B cell (primary cell): ENCODE measurements around the gene MOB2.

Experiments
- EZH2 ChIP-seq: IDR thresholded peaks from 2 replicates; pipeline ENCODE4 v1.6.1; 2012; ENCODE audit warnings: borderline replicate concordance, low read depth, mild to moderate bottlenecking, moderate library complexity, low read length; ENCODE audit not compliant: insufficient read depth, poor library complexity, severe bottlenecking
- TF ChIP-seq, protein P1 (sequence below): fragments of 200-600 bp; IDR thresholded peaks from one replicate; pipeline ENCODE4 v1.8.0; 2022; ENCODE audit warnings: antibody characterized with exemption, mild to moderate bottlenecking

DNA sequence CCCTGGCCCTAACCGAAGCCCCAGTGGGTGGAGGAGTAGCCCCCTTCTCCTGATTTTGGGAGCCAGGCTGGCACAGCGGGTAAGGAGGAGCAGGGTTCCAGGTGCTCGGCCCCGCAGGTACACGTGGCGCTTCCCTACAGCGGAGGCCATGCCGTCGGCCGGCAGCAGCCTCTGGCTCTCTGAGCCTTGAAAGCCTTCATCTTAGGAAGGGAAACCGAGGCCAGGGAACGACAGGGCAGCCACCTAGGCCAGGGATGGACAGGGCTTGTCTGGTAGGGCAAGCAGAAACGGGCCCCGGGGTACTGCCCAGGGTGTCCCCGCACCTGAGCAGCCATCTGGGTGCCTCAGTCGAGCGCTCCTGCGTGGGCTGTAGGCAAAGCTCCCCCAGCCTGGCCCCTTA is 28.7 kb downstream of the MOB2 start:
- TF ChIP-seq, protein P1, sequence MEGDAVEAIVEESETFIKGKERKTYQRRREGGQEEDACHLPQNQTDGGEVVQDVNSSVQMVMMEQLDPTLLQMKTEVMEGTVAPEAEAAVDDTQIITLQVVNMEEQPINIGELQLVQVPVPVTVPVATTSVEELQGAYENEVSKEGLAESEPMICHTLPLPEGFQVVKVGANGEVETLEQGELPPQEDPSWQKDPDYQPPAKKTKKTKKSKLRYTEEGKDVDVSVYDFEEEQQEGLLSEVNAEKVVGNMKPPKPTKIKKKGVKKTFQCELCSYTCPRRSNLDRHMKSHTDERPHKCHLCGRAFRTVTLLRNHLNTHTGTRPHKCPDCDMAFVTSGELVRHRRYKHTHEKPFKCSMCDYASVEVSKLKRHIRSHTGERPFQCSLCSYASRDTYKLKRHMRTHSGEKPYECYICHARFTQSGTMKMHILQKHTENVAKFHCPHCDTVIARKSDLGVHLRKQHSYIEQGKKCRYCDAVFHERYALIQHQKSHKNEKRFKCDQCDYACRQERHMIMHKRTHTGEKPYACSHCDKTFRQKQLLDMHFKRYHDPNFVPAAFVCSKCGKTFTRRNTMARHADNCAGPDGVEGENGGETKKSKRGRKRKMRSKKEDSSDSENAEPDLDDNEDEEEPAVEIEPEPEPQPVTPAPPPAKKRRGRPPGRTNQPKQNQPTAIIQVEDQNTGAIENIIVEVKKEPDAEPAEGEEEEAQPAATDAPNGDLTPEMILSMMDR = no peak
- no peak for TF ChIP-seq EZH2
